MCF 10A (cell line): Measurements from ENCODE around the gene STAB1. TPM values are rescaled to one million over a fixed set of nuclear protein-coding genes. Genes with fewer than 3 reads are reported as not detected.

Source experiments
- BruUV-seq: library from RNA; stranded (reverse); fragments of 400-500 nt; replicated peaks from 2 replicates; lab custom pipeline; 2021; lab: Mats Ljungman, UMichigan
- CTCF ChIA-PET: fragments of 300-600 bp; sonication (Branson Sonifier 250); formaldehyde crosslinking; extraction: SDS; loops from one replicate; lab custom pipeline; 2021; ENCODE audit warnings: antibody characterized with exemption, inconsistent platforms; lab: Yijun Ruan, JAX
- POLR2A ChIA-PET: fragments of 300-600, 350-650 bp; sonication (Branson Sonifier 250); formaldehyde crosslinking; extraction: SDS; loops from one replicate; lab custom pipeline; 2020; ENCODE audit warnings: antibody characterized with exemption, inconsistent platforms; lab: Yijun Ruan, JAX
- DNase-seq: peaks from one replicate; pipeline ENCODE4 v3.0.0-alpha.2; 2018; ENCODE audit not compliant: unreplicated experiment
- H3K27ac Mint-ChIP-seq: one replicate; pipeline ENCODE4 v1.8.0; 2022; ENCODE audit warnings: mild to moderate bottlenecking, low read depth, mixed read lengths; ENCODE audit not compliant: unreplicated experiment
- H3K27me3 Mint-ChIP-seq: one replicate; pipeline ENCODE4 v1.8.0; 2022; ENCODE audit warnings: mixed read lengths; ENCODE audit not compliant: insufficient read depth, unreplicated experiment
- H3K36me3 Mint-ChIP-seq: one replicate; pipeline ENCODE4 v1.8.0; 2022; ENCODE audit warnings: mild to moderate bottlenecking, moderate library complexity, mixed read lengths; ENCODE audit not compliant: insufficient read depth, unreplicated experiment
- H3K4me1 Mint-ChIP-seq: one replicate; pipeline ENCODE4 v1.8.0; 2022; ENCODE audit warnings: mixed read lengths; ENCODE audit not compliant: insufficient read depth, unreplicated experiment
- H3K4me3 Mint-ChIP-seq: one replicate; pipeline ENCODE4 v1.8.0; 2022; ENCODE audit warnings: mild to moderate bottlenecking, moderate library complexity, mixed read lengths; ENCODE audit not compliant: unreplicated experiment
- H3K9me3 Mint-ChIP-seq: one replicate; pipeline ENCODE4 v1.8.0; 2022; ENCODE audit warnings: mixed read lengths; ENCODE audit not compliant: unreplicated experiment
- intact Hi-C: fragments of 100-400 bp; cut with micrococcal nuclease; formaldehyde crosslinking; loops from 2 replicates; pipeline ENCODE4 v1.14.1; 2022
- total RNA-seq: library from RNA; stranded (reverse); gene quantifications from 2 replicates; pipeline ENCODE4 v1.2.3, GENCODE V29; 2022
- TF ChIP-seq, protein P1 (sequence below): fragments of 200-600 bp; IDR thresholded peaks from one replicate; pipeline ENCODE4 v1.8.0; 2022; ENCODE audit warnings: antibody characterized with exemption, mild to moderate bottlenecking; ENCODE audit not compliant: unreplicated experiment

The STAB1 gene
- total RNA-seq, 1 experiment from 2014 or later, result not detected

DNA sequence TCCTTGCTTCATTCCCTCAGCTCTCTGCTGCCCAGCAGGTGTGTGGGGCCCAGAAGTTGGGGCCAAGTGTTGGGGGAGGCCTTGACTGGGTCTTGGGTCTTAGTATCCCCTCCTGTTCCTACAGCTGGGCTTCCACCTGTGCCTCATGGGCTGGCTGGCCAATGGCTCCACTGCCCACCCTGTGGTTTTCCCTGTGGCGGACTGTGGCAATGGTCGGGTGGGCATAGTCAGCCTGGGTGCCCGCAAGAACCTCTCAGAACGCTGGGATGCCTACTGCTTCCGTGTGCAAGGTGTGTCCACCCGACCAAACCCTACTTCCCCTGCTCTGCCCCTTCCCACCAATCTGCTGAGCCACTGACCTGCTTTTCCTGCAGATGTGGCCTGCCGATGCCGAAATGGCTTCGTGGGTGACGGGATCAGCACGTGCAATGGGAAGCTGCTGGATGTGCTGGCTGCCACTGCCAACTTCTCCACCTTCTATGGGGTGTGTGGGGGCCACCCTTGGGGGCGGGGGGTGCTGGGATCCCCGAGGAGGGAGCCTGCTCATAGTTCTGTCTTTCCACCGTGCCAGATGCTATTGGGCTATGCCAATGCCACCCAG, 27.6 kb downstream of the STAB1 start:
- no peaks in the 10 kb centered on the region for H3K36me3 Mint-ChIP-seq
- no peaks in the 10 kb centered on the region for H3K4me1 Mint-ChIP-seq
- BruUV-seq, result no TSS peak
- POLR2A ChIA-PET, result interaction anchor here (0.6 to 0.7 kb wide), 2 partner anchors 10 to 52 kb away, joined by 3 to 5 read pairs; no protein-coding TSS in a partner anchor
- no peaks in the 10 kb centered on the region for H3K27me3 Mint-ChIP-seq
- no peaks in the 10 kb centered on the region for H3K9me3 Mint-ChIP-seq
- CTCF ChIA-PET, result interaction anchor here (0.7 kb wide), 1 partner anchor 273 kb away, joined by 3 read pairs; no protein-coding TSS in a partner anchor
- TF ChIP-seq, protein P1, sequence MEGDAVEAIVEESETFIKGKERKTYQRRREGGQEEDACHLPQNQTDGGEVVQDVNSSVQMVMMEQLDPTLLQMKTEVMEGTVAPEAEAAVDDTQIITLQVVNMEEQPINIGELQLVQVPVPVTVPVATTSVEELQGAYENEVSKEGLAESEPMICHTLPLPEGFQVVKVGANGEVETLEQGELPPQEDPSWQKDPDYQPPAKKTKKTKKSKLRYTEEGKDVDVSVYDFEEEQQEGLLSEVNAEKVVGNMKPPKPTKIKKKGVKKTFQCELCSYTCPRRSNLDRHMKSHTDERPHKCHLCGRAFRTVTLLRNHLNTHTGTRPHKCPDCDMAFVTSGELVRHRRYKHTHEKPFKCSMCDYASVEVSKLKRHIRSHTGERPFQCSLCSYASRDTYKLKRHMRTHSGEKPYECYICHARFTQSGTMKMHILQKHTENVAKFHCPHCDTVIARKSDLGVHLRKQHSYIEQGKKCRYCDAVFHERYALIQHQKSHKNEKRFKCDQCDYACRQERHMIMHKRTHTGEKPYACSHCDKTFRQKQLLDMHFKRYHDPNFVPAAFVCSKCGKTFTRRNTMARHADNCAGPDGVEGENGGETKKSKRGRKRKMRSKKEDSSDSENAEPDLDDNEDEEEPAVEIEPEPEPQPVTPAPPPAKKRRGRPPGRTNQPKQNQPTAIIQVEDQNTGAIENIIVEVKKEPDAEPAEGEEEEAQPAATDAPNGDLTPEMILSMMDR, result no peak
- no peak overlapping the region for H3K27ac Mint-ChIP-seq
- DNase-seq, result no peak
- intact Hi-C loops, result no loop called here
- H3K4me3 Mint-ChIP-seq, result no peak overlapping the region

DNA sequence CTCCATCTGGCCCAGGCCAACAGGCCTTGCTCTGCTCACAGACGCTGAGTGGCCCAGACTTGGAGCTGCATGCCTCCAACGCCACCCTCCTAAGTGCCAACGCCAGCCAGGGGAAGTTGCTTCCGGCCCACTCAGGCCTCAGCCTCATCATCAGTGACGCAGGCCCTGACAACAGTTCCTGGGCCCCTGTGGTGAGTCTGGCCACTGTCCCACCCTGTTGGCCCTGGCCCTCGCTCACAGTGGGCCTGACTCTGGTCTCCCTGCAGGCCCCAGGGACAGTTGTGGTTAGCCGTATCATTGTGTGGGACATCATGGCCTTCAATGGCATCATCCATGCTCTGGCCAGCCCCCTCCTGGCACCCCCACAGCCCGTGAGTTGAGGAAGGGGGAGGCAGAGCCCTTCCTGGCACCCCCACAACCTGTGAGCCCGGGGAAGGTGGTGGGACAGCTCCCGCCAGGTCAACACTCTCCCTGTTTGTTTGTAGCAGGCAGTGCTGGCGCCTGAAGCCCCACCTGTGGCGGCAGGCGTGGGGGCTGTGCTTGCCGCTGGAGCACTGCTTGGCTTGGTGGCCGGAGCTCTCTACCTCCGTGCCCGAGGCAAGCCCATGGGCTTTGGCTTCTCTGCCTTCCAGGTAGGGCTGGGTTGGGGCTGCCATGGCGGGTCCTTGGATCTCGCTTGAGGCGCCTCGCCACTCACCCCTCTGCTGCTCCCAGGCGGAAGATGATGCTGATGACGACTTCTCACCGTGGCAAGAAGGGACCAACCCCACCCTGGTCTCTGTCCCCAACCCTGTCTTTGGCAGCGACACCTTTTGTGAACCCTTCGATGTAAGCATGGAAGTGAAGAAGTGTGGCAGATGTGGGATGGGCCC, 28.5 kb downstream of the STAB1 start:
- intact Hi-C loops, result no loop called here
- TF ChIP-seq, protein P1, result no peak
- H3K4me1 Mint-ChIP-seq, result no peaks in the 10 kb centered on the region
- BruUV-seq, result no TSS peak
- POLR2A ChIA-PET, result interaction anchor here (0.7 kb wide), 1 partner anchor 52 kb away, joined by 5 read pairs; no protein-coding TSS in a partner anchor
- H3K36me3 Mint-ChIP-seq, result no peaks in the 10 kb centered on the region
- H3K4me3 Mint-ChIP-seq, result no peak overlapping the region
- no peak for DNase-seq
- CTCF ChIA-PET, result interaction anchor here (0.7 kb wide), 1 partner anchor 272 kb away, joined by 3 read pairs; no protein-coding TSS in a partner anchor
- no peaks in the 10 kb centered on the region for H3K9me3 Mint-ChIP-seq
- H3K27me3 Mint-ChIP-seq, result no peaks in the 10 kb centered on the region
- H3K27ac Mint-ChIP-seq, result no peak overlapping the region

DNA sequence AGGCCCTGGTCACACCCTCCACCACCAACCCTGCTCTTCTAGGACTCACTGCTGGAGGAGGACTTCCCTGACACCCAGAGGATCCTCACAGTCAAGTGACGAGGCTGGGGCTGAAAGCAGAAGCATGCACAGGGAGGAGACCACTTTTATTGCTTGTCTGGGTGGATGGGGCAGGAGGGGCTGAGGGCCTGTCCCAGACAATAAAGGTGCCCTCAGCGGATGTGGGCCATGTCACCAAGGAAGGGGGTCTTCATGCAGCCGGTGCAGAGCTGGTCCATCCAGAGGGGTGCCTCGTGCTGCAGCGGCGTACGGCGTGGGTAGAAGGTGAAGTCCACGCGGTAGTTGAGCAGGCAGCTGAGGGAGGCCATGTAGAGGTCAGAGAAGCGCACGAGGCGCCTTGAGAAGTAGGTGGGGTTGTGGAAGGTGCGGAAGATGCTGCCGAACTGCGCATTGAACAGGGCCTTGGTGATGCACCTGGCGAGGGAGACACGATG, 29.2 kb downstream of the STAB1 start:
- Mint-ChIP-seq H3K9me3 (no peaks in the 10 kb centered on the region), H3K36me3 (no peaks in the 10 kb centered on the region), H3K4me1 (no peaks in the 10 kb centered on the region), H3K27me3 (no peaks in the 10 kb centered on the region), H3K27ac (no peak overlapping the region), H3K4me3 (no peak overlapping the region)
- intact Hi-C loops, result no loop called here
- no TSS peak for BruUV-seq
- TF ChIP-seq, protein P1, result no peak
- ChIA-PET CTCF (no interaction called here), POLR2A (no interaction called here)
- no peak for DNase-seq
